ELF-1 (cell line): ENCODE data around the gene ADAM30.
A peak's percentile ranks its signal among the peaks of the same experiment; 100 is the strongest.

Experiments used
- DNase-seq: peaks from one replicate; pipeline ENCODE4 v3.0.0-alpha.2; 2016; ENCODE audit warnings: low read depth, low spot score

ADAM30 gene

GRCh38 chr1:119908661-119909060, 12.3 kb upstream of the ADAM30 start:
- DNase-seq, result no peak

- DNase-seq, result no peak
Measured at GRCh38 chr1:119906927-119907652, 10.8 kb upstream of the ADAM30 start.

- DNase-seq, result no peak
Measured at GRCh38 chr1:119903443-119903835, 7.1 kb upstream of the ADAM30 start.

- DNase-seq, result no peak
Measured at GRCh38 chr1:119902775-119903442, 6.6 kb upstream of the ADAM30 start.

- DNase-seq, result no peak
Measured at GRCh38 chr1:119898981-119899720, 2.8 kb upstream of the ADAM30 start.

- DNase-seq, result peak; percentile 12
Measured at GRCh38 chr1:119898530-119898929, 2.2 kb upstream of the ADAM30 start.

- no peak for DNase-seq
Measured at GRCh38 chr1:119895102-119895501, 1.2 kb downstream of the ADAM30 start.

- no peak for DNase-seq
Measured at GRCh38 chr1:119893827-119894700, 2.3 kb downstream of the ADAM30 start.

GRCh38 chr1:119893238-119893791, 3.0 kb downstream of the ADAM30 start:
- DNase-seq, result no peak

GRCh38 chr1:119891386-119891785, 4.9 kb downstream of the ADAM30 start:
- DNase-seq, result no peak

GRCh38 chr1:119888476-119888875, 7.8 kb downstream of the ADAM30 start:
- DNase-seq, result no peak

GRCh38 chr1:119887427-119887826, 8.9 kb downstream of the ADAM30 start:
- DNase-seq, result no peak

GRCh38 chr1:119885903-119886783, 10.2 kb downstream of the ADAM30 start:
- peak; percentile 64 for DNase-seq

GRCh38 chr1:119884711-119885110, 11.6 kb downstream of the ADAM30 start:
- no peak for DNase-seq

GRCh38 chr1:119883826-119884225, 12.5 kb downstream of the ADAM30 start:
- no peak for DNase-seq

- DNase-seq, result no peak
Measured at GRCh38 chr1:119882132-119883049, 13.9 kb downstream of the ADAM30 start.

- DNase-seq, result no peak
Measured at GRCh38 chr1:119879510-119880434, 16.5 kb downstream of the ADAM30 start.

GRCh38 chr1:119878171-119878570, 18.1 kb downstream of the ADAM30 start:
- DNase-seq, result no peak
